Stimulated activated CD4-positive, alpha-beta T cell treated with anti-CD3 and anti-CD28 coated beads, Interleukin-4, amount 100 ng/mL, for 1 hour (primary cell): ENCODE results near the gene NINL.

Source experiments
- DNase-seq: peaks from one replicate; pipeline ENCODE4 v3.0.0-alpha.2; 2020

NINL gene

DNA sequence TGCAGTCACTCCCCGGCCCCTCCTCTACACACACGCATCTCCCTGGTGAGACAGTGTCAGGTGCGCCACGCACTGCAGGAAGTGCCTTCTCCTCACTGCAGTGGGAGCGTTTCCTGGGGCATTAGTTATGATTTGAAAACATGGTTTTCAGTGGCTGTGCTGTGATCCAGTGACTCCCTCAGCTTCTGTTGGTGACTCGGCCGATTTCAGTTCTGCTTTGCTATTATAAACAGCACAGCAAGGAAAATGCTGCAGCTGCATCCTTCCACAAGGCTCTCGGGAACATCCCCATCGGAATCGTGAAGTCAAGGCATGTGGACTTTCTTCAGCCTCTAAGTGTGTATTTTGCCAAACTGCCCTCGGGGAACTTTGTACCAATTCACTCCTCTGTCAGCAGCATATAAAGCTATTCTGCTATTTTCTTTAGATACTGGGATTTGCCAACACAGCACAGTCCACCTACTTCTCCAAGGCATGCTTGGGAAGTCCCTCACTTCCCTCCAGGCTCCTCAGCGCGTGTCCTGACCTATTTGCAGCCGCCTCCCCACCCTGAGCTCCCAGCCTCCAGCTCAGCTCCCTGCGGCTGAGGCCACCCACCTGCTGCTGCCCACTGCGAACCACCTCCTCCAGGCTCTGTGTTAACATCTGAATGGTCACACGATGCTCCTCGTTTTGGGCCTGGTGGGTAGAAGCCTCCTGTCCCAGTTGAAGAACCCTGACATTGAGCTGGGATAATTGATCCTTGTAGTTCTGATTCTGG, 123.4 kb downstream of the NINL start:
- no peak for DNase-seq

DNA sequence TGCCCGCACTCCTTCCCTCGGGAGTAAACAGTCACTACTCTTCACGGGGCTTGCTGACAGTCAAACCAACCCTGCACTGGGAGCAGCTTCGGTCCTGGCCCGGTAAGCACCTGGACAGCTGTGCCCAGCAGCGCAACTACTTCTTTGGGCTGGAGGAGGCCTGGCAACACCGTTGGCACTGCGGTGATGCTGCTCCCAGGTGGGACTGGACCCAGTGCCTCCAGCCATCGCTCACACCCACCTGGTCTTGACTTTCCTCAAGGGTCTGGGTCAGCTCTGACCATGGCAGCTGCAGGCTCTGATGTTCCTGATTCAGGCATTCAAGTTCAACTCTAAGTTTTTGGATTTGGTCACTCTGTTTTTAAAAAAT, 124.1 kb downstream of the NINL start:
- no peak for DNase-seq

GRCh38 chr20:25460566-25461280, 124.6 kb downstream of the NINL start:
- no peak for DNase-seq

GRCh38 chr20:25459916-25460535, 125.3 kb downstream of the NINL start:
- no peak for DNase-seq

DNA sequence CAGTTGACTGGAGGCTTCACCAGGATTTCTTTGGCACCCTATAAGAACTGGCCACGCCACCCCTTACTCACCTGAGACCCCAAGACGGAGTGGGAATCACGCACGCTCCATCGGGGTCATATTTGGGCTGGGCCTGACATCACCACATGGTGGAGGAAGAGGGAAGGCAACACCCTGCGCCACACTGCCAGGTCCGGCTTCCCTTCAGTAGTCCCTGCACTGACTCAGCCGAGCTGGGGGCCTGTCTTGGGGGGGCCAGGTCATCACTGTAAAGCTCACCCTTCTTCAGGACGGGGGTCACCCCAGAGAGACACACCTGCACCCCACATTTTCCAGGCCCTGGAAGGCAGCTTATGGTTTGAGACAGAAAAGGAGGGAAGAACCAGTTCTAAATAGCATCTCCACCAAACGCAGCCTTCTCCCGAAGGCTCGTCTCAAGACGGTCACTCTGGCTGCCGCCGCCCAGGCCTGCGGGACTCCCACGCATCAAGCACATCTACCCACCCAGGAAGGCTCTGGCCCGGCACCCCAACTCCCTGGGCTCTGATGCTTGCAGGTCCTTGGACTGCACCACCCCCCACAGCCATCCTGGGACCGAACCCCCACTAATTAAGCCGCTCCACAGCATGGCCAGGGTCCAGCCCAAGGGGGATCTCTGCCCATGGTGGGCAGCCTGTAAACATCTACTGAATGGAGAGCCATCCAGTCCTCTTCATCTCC, 126.1 kb downstream of the NINL start:
- no peak for DNase-seq

GRCh38 chr20:25457886-25458680, 127.2 kb downstream of the NINL start:
- DNase-seq: no peak

- DNase-seq: no peak
Observed at GRCh38 chr20:25454153-25454900, 131.0 kb downstream of the NINL start.

DNA sequence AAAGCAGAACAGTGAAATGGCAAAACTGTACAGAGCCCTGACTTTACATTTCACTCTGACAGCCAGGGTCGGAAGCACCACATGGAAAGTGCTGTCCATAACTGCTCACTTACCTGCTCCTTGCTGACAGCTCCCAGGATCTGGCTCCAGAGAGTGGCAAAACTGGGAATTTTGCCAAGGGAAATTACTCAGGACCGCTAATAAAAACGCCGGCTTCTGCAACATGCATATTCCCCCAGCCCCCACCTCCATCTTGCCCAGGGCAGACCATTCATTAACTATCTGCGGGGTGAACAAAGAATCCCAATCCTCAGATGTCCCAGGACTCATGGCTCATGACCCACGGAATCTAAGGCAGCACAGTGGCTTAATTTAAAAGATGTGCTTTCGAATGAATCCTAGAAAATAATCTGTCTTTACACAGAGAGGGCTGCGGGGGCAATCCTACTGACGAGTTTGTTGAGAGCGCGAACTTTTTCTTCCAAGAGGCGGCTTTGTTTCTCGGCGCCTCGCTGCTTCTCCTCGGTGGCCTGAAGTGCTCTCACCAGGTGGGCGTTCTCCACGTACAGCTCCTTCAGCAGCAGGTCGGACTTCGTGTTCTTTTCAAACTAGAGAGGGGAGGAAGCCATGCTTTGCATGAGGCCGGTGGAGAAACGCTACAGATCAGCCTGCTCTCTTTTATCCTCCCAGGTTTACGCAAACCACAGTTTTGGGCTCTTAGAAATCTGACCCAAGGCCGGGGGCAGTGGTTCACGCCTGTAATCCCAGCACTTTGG, 132.1 kb downstream of the NINL start:
- DNase-seq: no peak

DNA sequence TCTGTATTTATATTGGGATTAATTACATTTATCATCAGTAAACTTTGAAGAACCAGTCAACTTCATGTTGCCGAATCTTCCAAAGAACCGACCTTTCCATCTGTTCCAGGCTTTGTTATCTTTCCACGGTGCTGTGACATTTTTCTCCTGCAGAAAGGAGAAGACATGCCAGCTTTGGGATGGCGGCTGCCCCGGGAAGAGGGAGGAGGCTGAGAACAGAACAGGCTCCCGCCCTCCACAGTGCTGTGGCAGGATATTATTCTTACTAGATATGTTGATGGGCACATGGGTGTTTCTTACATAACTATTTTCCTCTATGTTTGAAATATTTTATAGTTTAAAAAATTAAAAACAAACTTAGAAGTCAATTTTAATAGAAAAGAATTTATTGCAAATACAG, 133.0 kb downstream of the NINL start:
- no peak for DNase-seq

DNA sequence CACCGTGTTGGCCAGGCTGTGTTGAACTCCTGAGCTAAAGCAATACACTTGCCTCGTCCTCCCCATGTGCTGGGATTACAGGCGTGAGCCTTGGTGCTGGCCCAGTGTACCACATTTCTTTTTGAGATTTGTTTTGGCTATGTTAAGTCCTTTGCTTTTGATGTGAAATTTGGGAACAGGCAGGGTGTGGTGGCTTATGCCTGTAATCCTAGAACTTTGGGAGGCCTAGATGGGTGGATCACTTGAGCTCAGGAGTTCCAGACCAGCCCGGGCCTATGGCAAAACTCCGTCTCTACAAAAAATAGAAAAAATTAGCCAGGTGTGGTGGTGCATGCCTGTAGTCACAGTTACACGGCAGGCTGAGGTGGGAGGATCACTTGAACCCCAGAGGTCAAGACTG, 137.7 kb downstream of the NINL start:
- DNase-seq: no peak

DNA sequence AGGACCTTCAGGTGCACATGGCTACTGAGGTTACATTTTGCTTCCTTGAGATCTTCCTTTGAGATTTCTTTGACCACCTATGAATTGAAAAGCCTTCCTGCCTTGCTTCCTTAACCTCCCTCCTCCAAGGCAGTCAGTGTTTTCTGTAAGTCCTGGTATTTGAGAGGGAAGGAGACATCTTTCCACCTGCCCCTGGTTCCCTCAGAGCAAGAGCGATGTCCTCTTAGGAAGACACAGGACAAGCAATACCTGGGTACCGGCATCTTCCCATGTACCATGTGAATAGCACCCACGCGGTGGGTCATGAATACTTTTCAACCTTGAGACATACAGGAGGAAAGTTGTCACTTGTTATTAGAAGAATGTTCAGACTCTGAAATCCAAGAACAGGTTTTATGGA, 140.8 kb downstream of the NINL start:
- DNase-seq: no peak

DNA sequence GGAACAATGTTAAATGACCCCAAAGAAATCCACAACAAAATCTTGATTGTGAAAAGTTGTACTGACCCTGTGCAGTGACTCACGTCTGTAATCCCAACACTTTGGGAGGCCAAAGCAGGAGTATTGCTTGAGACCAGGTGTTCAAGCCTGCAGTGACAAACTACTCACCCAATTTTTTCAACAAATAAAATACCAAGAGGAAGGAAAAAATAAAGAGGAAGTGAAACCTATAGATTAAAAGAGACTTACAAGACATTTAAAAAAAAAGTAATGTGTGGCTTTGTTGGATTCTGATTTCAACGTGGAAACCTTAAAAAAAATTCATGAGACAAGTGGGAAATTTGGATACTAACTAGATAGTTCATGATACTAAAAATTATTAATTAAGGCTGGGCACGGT, 146.0 kb downstream of the NINL start:
- DNase-seq: no peak

DNA sequence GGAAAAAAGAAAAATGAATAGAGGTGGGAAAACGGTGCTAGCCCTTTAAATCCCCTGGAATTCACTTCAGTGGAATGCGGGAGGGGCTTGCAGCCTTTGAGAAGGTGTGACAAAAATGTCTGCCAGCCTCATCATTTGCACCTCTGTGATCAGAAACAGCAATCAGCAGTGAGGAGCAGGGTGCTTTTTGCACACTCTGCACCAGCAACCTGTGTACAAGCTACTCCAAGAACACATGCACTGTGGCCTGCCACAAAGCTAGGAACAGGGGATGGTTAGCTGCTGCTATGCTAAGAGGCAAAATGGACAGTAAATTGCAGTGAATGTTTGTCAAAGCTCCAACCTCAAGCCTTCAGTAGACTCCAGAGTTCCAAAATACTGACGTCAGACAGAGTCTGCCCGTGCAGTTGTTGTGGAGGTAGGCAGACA, 148.2 kb downstream of the NINL start:
- DNase-seq: no peak

- DNase-seq: no peak
Observed at GRCh38 chr20:25424536-25424935, 160.8 kb downstream of the NINL start.

- DNase-seq: no peak
Observed at GRCh38 chr20:25422032-25422431, 163.3 kb downstream of the NINL start.

GRCh38 chr20:25421102-25421501, 164.2 kb downstream of the NINL start:
- no peak for DNase-seq

GRCh38 chr20:25418776-25419175, 166.6 kb downstream of the NINL start:
- no peak for DNase-seq

- no peak for DNase-seq
Observed at GRCh38 chr20:25408890-25409289, 176.4 kb downstream of the NINL start.

DNA sequence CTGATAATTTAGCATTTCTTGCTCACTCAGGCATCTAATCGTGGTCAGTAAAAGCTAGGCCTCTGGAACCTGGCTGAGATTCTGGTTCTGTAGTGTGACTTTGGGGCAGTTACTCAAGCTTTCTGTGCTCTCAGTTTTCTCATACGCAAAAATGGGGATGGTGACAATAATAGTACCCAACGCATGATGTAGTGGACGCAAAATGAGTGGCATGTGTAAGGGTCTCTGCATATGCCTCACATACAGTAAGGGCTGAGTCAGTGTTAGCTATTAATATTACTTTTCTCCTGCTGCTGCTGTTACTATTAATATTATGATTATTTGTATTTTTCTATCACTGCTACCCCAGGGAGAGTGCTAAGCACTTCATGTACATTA, 177.2 kb downstream of the NINL start:
- no peak for DNase-seq

DNA sequence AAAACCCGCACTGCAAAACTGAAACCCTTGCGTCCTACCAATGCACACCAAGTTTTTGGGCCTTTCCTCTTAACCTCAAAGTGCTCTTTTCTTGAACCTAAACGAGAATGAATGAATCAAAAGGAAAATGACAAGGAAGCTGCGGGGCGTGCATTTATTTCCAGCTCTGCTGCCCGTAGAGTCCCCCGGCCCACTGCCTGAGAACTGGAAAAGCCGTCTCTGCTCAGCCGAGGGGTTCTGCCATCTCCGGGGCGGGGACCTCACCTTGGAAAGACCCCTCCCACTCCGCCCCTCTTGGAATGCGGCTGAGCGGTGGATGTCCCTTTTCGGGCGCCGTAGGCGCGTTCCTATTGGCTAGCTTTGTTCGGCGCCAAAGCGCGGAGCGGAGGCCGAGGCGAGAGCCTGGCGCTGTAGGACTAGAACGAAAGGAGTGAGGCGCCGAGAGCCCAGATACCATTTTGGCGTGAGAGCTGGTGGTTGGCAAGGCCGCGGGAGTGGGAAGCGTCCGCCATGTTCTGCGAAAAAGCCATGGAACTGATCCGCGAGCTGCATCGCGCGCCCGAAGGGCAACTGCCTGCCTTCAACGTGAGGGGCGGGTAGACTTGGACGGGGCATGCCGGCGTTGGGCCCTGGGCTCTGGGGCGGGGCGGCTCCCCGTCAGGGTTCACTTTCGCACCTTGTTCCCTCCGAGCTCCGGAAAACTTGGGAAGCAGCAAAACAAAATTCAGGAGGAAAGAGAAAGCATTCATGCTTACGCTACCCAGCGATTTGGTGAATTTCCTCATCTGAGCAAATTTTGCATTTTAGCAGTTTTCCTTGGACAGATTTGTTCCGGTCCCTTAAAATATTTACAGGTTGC, 177.8 kb downstream of the NINL start, which contains the start of gene GINS1:
GINS1 (plus strand) TSS at position 363 of the 859 bp plus-strand sequence; CDS start at position 511, 148 bp downstream.
- peak; percentile 85 for DNase-seq
